PC-3 (cell line): ENCODE data around the gene NKAP.

Experiments
- EZH2 ChIP-seq: fragments of 300-600 bp; sonication (generic); IDR thresholded peaks from one replicate; pipeline ENCODE4 v1.6.1; 2017; ENCODE audit warnings: antibody characterized with exemption, mild to moderate bottlenecking, low read length; ENCODE audit not compliant: unreplicated experiment
- EZH2phosphoT487 ChIP-seq: fragments of 300-600 bp; sonication (generic); IDR thresholded peaks from 2 replicates; pipeline ENCODE4 v1.6.1; 2018; ENCODE audit warnings: mild to moderate bottlenecking, antibody characterized with exemption, low read length, borderline replicate concordance
- TF ChIP-seq, protein P1 (sequence below): fragments of 300-600 bp; sonication (generic); conservative IDR thresholded peaks from 2 replicates; pipeline ENCODE4 v1.5.1; 2017; ENCODE audit warnings: antibody characterized with exemption, low read depth, mild to moderate bottlenecking, low read length

DNA sequence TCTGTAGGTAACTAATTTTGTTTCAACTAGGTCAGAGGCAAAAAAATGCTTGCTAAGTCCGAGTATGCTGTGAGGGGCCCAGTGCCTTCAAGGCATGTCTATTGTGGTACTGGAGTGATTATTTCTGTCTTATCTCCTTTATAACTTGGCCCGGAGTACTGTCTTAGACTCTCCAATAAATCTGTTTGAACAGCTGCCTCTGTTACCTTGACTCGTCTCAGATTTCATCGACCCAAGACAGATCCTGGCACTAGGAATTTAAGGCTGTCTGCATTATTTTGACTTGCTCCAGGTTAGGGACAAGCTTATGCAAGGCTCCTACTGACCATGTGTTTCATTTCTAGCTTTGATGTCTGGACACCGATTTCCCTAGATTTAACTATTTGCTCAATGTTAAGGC is 41.1 kb upstream of the NKAP start:
- TF ChIP-seq EZH2 (no peak), EZH2phosphoT487 (no peak)
- TF ChIP-seq, protein P1, sequence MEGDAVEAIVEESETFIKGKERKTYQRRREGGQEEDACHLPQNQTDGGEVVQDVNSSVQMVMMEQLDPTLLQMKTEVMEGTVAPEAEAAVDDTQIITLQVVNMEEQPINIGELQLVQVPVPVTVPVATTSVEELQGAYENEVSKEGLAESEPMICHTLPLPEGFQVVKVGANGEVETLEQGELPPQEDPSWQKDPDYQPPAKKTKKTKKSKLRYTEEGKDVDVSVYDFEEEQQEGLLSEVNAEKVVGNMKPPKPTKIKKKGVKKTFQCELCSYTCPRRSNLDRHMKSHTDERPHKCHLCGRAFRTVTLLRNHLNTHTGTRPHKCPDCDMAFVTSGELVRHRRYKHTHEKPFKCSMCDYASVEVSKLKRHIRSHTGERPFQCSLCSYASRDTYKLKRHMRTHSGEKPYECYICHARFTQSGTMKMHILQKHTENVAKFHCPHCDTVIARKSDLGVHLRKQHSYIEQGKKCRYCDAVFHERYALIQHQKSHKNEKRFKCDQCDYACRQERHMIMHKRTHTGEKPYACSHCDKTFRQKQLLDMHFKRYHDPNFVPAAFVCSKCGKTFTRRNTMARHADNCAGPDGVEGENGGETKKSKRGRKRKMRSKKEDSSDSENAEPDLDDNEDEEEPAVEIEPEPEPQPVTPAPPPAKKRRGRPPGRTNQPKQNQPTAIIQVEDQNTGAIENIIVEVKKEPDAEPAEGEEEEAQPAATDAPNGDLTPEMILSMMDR: no peak
